GM12878 (cell line): ENCODE data around the gene DPEP1. TPM values are rescaled to one million over a fixed set of nuclear protein-coding genes. Genes with fewer than 3 reads are reported as not detected.
"Not testable (repeated sequence)": the region's sequence is repeated elsewhere in the genome, so short reads cannot be mapped to it uniquely, and the experiment has no call there.

Experiments used
- ATAC-seq: fragments of 200-7000 bp; cut with Tn5 transposase; 3 replicates; pipeline ENCODE4 v1.9.1; 2020; ENCODE audit warnings: mild to moderate bottlenecking, moderate library complexity
- BruUV-seq: library from RNA; stranded (reverse); fragments of 400-500 nt; replicated peaks from 2 replicates; lab custom pipeline; 2021; lab: Mats Ljungman, UMichigan
- CTCF ChIA-PET: fragments of 300-600 bp; sonication (Branson Sonifier 250); formaldehyde crosslinking; extraction: SDS; loops from one replicate; lab custom pipeline; 2021; ENCODE audit warnings: inconsistent platforms; lab: Yijun Ruan, JAX
- POLR2A ChIA-PET: fragments of 350-600 bp; formaldehyde crosslinking; extraction: SDS; loops from one replicate; lab custom pipeline; 2021; ENCODE audit warnings: inconsistent platforms; lab: Charles Lee
- RAD21 ChIA-PET: fragments of 300-600 bp; sonication (Branson Sonifier 250); formaldehyde crosslinking; loops from one replicate; lab custom pipeline; 2023; ENCODE audit warnings: antibody characterized with exemption; ENCODE audit not compliant: unreplicated experiment; lab: Charles Lee
- SMC1A ChIA-PET: fragments of 300-600 bp; sonication (Branson Sonifier 250); formaldehyde crosslinking; loops from one replicate; lab custom pipeline; 2023; ENCODE audit not compliant: unreplicated experiment, uncharacterized antibody; lab: Charles Lee
- DNase-seq: peaks from one replicate; pipeline ENCODE4 v3.0.0-alpha.2; 2011; ENCODE audit warnings: low read depth, low spot score
- FAIRE-seq: peaks from 3 replicates; lab custom pipeline; 2011; peaks lifted over from hg19 to GRCh38; lab: Jason Lieb, UNC
- H2AFZ ChIP-seq: 2 replicates; pipeline ENCODE4 v1.6.0; 2011; ENCODE audit warnings: low read depth, low read length, control low read depth; ENCODE audit not compliant: control insufficient read depth
- H3K27ac ChIP-seq: 2 replicates; pipeline ENCODE4 v1.5.1; 2011; ENCODE audit warnings: control low read depth; ENCODE audit not compliant: control insufficient read depth, insufficient read depth
- H3K27me3 ChIP-seq, 2 experiments: replicated peaks in 1 of 2; 2 replicates each; pipeline versions ENCODE4 v1.6.0 to v1.6.1; 2011; ENCODE audit warnings: low read length in 1 of 2; ENCODE audit not compliant: control insufficient read depth in 2 of 2, insufficient read depth in 2 of 2
- H3K36me3 ChIP-seq, 2 experiments: 2 replicates each; pipeline ENCODE4 v1.5.1; 2011; ENCODE audit warnings: low read length in 1 of 2; ENCODE audit not compliant: control insufficient read depth in 2 of 2, insufficient read depth in 2 of 2
- H3K4me1 ChIP-seq: 2 replicates; pipeline ENCODE4 v1.6.1; 2011; ENCODE audit warnings: mild to moderate bottlenecking, low read length, moderate library complexity, mixed read lengths; ENCODE audit not compliant: control insufficient read depth, insufficient read depth
- H3K4me2 ChIP-seq: 2 replicates; pipeline ENCODE4 v1.6.0; 2011; ENCODE audit warnings: control low read depth; ENCODE audit not compliant: control insufficient read depth, insufficient read depth
- H3K4me3 ChIP-seq: fragments of 200-600 bp; sonication (generic); 2 replicates; pipeline ENCODE4 v1.5.1; 2016
- H3K79me2 ChIP-seq: 2 replicates; pipeline ENCODE4 v1.6.0; 2011; ENCODE audit warnings: low read length; ENCODE audit not compliant: control insufficient read depth, insufficient read depth
- H3K9ac ChIP-seq: 2 replicates; pipeline ENCODE4 v1.8.0; 2011; ENCODE audit warnings: low read length, control low read depth, mixed read lengths; ENCODE audit not compliant: control insufficient read depth, insufficient read depth
- H3K9me3 ChIP-seq: replicated peaks from 3 replicates; pipeline ENCODE4 v1.5.1; 2011; ENCODE audit warnings: mild to moderate bottlenecking, low read length; ENCODE audit not compliant: control insufficient read depth, insufficient read depth
- H4K20me1 ChIP-seq: 2 replicates; pipeline ENCODE4 v1.6.0; 2011; ENCODE audit not compliant: control insufficient read depth, insufficient read depth
- ASH2L ChIP-seq: fragments of 300-600, 200-600 bp; sonication (generic); IDR thresholded peaks from 2 replicates; pipeline ENCODE4 v1.6.1; 2017; ENCODE audit warnings: low read depth, mild to moderate bottlenecking, borderline replicate concordance
- ATF2 ChIP-seq: IDR thresholded peaks from 2 replicates; pipeline ENCODE4 v1.6.1; 2012; ENCODE audit warnings: low read length, inconsistent platforms
- CBX3 ChIP-seq: fragments of 200-600 bp; sonication (generic); IDR thresholded peaks from 2 replicates; pipeline ENCODE4 v1.6.1; 2016; ENCODE audit warnings: low read depth, borderline replicate concordance
- E2F4 ChIP-seq: IDR thresholded peaks from 2 replicates; pipeline ENCODE4 v1.6.1; 2012; ENCODE audit warnings: low read depth, low read length, improper control_type of control experiment
- HDGF ChIP-seq: fragments of 450-650 bp; IDR thresholded peaks from 2 replicates; pipeline ENCODE4 v1.6.1; 2016; ENCODE audit warnings: antibody characterized with exemption
- MEF2A ChIP-seq: IDR thresholded peaks from 2 replicates; pipeline ENCODE4 v1.6.1; 2011; ENCODE audit warnings: low read depth, mild to moderate bottlenecking, low read length, moderate library complexity; ENCODE audit not compliant: insufficient read depth
- MYC ChIP-seq: IDR thresholded peaks from 2 replicates; pipeline ENCODE4 v1.6.1; 2011; ENCODE audit warnings: mild to moderate bottlenecking, low read length, moderate library complexity, inconsistent platforms; ENCODE audit not compliant: insufficient read depth, insufficient replicate concordance, insufficient read length, severe bottlenecking
- PAX8 ChIP-seq: fragments of 450-650 bp; IDR thresholded peaks from 2 replicates; pipeline ENCODE4 v1.6.1; 2017; ENCODE audit warnings: mild to moderate bottlenecking, moderate library complexity
- POLR2AphosphoS2 ChIP-seq: IDR thresholded peaks from 2 replicates; pipeline ENCODE4 v1.6.1; 2011; ENCODE audit warnings: low read depth, mild to moderate bottlenecking, low read length, improper control_type of control experiment, moderate library complexity
- POU2F2 ChIP-seq: IDR thresholded peaks from 3 replicates; pipeline ENCODE4 v1.6.1; 2011; ENCODE audit warnings: low read depth, mild to moderate bottlenecking, low read length, borderline replicate concordance
- WRNIP1 ChIP-seq: IDR thresholded peaks from 2 replicates; pipeline ENCODE4 v1.6.1; 2011; ENCODE audit warnings: low read depth, low read length, improper control_type of control experiment, borderline replicate concordance
- WGBS: methylation state at CpG from one replicate; pipeline ENCODE4 v1.1.6; 2016; ENCODE audit warnings: low lambda C conversion rate; ENCODE audit not compliant: insufficient replicate concordance, insufficient coverage; ENCODE audit errors: missing lambda C conversion rate; 5-methylcytosine and 5-hydroxymethylcytosine counted together
- in situ Hi-C: fragments of 300-500 bp; cut with MboI; formaldehyde crosslinking; loops from 9 replicates; pipeline ENCODE4 v1.14.3; 2018; ENCODE audit warnings: mixed read lengths
- intact Hi-C: fragments of 100-400 bp; cut with micrococcal nuclease; formaldehyde crosslinking; loops from one replicate; pipeline ENCODE4 v1.14.2; 2022; ENCODE audit not compliant: unreplicated experiment
- polyA plus RNA-seq, 11 experiments: library from polyadenylated mRNA; depleted of rRNA in 4 of 11; unstranded in 6 of 11; stranded (reverse) in 5 of 11; fragments of >200 nt; fragmentation: Nextera tagmentation in 4 of 11; fragmentation: Illumina TruSeq in 1 of 11; extraction: Ambion mirVana in 4 of 11; extraction: Trizol in 1 of 11; gene quantifications; 1 replicate in 1 of 11; 2 replicates in 10 of 11; pipeline versions ENCODE4 v1.2.1 to v1.2.3, GENCODE V29; 2011 to 2016; ENCODE audit warnings: inconsistent platforms in 2 of 11, missing spikeins in 2 of 11, low read depth in 1 of 11
- total RNA-seq, 4 experiments: library from RNA; depleted of rRNA in 3 of 4; stranded (reverse); fragments of >200 nt in 3 of 4; fragmentation: Illumina TruSeq in 1 of 4; extraction: Trizol in 1 of 4; gene quantifications; 2 replicates each; pipeline versions ENCODE4 v1.2.1 to v1.2.3, GENCODE V29; 2013 to 2021

Gene DPEP1
- total and polyA plus RNA-seq, 10 of the 15 experiments (the other 5 are each of a cell fraction or from before 2014, with no cell fraction given): not detected

GRCh38 chr16:89587676-89588075 lies 25.8 kb upstream of the DPEP1 start:
- H3K4me2 ChIP-seq, H3K9me3 ChIP-seq, H3K36me3 ChIP-seq, intact Hi-C loops, BruUV-seq, H4K20me1 ChIP-seq, POLR2A ChIA-PET, in situ Hi-C loops, H3K9ac ChIP-seq, H3K27me3 ChIP-seq, H3K27ac ChIP-seq, CTCF ChIA-PET, RAD21 ChIA-PET, FAIRE-seq, DNase-seq, H3K4me1 ChIP-seq, SMC1A ChIA-PET, ATAC-seq, H2AFZ ChIP-seq, H3K79me2 ChIP-seq, H3K4me3 ChIP-seq: not testable (repeated sequence)
- 100% methylated on average over 1 of the region's 36 CpGs for WGBS

GRCh38 chr16:89588413-89589109 lies 24.9 kb upstream of the DPEP1 start:
- ChIA-PET POLR2A (no interaction called here), SMC1A (no interaction called here), RAD21 (no interaction called here)
- Histone ChIP-seq H3K4me1 (no peaks in the 10 kb centered on the region), H3K79me2 (no peaks in the 10 kb centered on the region), H3K9me3 (no peaks in the 10 kb centered on the region), H3K36me3 (no peaks in the 10 kb centered on the region), H3K27me3 (no peaks in the 10 kb centered on the region), H4K20me1 (no peaks in the 10 kb centered on the region), H3K4me2 (no peak overlapping the region), H3K4me3 (no peak overlapping the region), H2AFZ (no peak overlapping the region)
- WGBS: 88% methylated on average over 25 of the region's 26 CpGs
- BruUV-seq: no TSS peak
- in situ Hi-C loops: no loop called here
- ATAC-seq: no peak
- TF ChIP-seq MYC: no peak
- TF ChIP-seq CBX3: no peak
- TF ChIP-seq E2F4: no peak
- TF ChIP-seq POLR2AphosphoS2: no peak
- no peak for TF ChIP-seq PAX8
- no peak for TF ChIP-seq WRNIP1
- TF ChIP-seq ASH2L: no peak
- no peak for TF ChIP-seq ATF2
- TF ChIP-seq HDGF: no peak
- no peak for TF ChIP-seq MEF2A
- TF ChIP-seq POU2F2: no peak
- TF ChIP-seq, all 136 proteins: peak for 0
- CTCF ChIA-PET: no interaction called here
- no peak for DNase-seq
- FAIRE-seq: no peak
- intact Hi-C loops: no loop called here
- Histone ChIP-seq H3K27ac (no peak overlapping the region), H3K9ac (no peak overlapping the region)
